ENCODE measurements around the gene ALDOA. TPM values are rescaled to one million over a fixed set of nuclear protein-coding genes. Genes with fewer than 3 reads are reported as not detected.
A peak's percentile ranks its signal among the peaks of the same experiment; 100 is the strongest.

Gene ALDOA
- total and polyA plus RNA-seq, 9 of the 15 experiments (the other 6 are each of a cell fraction or from before 2014, with no cell fraction given), result 311 to 2,224 (median 1,293) TPM

DNA sequence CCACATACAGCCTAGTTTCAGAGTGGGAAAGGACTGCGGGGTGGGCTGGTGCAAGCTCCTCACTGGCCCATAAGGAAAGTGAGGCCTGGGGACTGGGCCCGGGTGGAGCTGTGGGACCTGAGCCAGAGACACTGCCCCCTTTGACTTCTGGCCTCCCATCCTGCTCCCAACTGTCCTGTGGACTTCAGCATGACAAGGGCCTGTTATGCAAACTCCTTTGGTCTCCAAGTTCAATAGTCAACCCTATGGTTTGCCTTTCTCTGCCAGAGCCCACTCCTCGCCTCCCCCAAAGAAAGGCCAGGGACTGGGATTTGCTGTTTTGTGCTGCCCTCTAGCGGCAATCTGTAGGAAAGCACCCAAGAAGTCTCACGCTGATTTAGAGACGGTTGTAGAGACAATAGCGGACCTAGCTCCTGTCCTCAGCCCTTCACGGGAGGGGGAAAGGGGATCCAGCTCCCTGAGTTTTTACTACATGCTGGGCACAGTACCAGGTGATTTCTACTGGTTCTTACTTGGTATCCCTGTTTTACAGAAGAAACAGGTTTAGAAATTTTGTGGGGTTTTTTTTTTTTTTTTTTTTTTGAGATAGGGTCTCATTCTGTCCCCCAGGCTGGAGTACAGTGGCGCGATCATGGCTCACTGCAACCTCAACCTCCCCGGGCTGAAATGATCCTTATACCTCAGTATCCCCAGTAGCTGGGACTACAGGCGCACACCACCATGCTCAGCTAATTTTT is 33.3 kb upstream of the ALDOA start (continued):
- TF ChIP-seq, protein P1, sequence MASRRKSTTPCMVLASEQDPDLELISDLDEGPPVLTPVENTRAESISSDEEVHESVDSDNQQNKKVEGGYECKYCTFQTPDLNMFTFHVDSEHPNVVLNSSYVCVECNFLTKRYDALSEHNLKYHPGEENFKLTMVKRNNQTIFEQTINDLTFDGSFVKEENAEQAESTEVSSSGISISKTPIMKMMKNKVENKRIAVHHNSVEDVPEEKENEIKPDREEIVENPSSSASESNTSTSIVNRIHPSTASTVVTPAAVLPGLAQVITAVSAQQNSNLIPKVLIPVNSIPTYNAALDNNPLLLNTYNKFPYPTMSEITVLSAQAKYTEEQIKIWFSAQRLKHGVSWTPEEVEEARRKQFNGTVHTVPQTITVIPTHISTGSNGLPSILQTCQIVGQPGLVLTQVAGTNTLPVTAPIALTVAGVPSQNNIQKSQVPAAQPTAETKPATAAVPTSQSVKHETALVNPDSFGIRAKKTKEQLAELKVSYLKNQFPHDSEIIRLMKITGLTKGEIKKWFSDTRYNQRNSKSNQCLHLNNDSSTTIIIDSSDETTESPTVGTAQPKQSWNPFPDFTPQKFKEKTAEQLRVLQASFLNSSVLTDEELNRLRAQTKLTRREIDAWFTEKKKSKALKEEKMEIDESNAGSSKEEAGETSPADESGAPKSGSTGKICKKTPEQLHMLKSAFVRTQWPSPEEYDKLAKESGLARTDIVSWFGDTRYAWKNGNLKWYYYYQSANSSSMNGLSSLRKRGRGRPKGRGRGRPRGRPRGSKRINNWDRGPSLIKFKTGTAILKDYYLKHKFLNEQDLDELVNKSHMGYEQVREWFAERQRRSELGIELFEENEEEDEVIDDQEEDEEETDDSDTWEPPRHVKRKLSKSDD (conservative IDR thresholded peaks at IDR 0.05; ENCODE audit: low read length), result 0 out of 2 replicates have a peak, but pooled peaks have one; percentile 65
- TF ChIP-seq, protein P2, sequence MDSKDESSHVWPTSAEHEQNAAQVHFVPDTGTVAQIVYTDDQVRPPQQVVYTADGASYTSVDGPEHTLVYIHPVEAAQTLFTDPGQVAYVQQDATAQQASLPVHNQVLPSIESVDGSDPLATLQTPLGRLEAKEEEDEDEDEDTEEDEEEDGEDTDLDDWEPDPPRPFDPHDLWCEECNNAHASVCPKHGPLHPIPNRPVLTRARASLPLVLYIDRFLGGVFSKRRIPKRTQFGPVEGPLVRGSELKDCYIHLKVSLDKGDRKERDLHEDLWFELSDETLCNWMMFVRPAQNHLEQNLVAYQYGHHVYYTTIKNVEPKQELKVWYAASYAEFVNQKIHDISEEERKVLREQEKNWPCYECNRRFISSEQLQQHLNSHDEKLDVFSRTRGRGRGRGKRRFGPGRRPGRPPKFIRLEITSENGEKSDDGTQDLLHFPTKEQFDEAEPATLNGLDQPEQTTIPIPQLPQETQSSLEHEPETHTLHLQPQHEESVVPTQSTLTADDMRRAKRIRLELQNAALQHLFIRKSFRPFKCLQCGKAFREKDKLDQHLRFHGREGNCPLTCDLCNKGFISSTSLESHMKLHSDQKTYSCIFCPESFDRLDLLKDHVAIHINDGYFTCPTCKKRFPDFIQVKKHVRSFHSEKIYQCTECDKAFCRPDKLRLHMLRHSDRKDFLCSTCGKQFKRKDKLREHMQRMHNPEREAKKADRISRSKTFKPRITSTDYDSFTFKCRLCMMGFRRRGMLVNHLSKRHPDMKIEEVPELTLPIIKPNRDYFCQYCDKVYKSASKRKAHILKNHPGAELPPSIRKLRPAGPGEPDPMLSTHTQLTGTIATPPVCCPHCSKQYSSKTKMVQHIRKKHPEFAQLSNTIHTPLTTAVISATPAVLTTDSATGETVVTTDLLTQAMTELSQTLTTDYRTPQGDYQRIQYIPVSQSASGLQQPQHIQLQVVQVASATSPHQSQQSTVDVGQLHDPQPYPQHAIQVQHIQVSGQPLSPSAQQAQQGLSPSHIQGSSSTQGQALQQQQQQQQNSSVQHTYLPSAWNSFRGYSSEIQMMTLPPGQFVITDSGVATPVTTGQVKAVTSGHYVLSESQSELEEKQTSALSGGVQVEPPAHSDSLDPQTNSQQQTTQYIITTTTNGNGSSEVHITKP (IDR thresholded peaks at IDR 0.05; ENCODE audit: partially characterized antibody), result peak; percentile 25
- TF ChIP-seq CC2D1A (IDR thresholded peaks at IDR 0.05), result 0 out of 2 replicates have a peak, but pooled peaks have one; percentile 47
- 0 out of 2 replicates have a peak, but pooled peaks have one; percentile 21 for TF ChIP-seq HCFC1 (IDR thresholded peaks at IDR 0.05; ENCODE audit: low read depth, low read length)
- TF ChIP-seq ZNF766 (CRISPR knock-in tag; conservative IDR thresholded peaks at IDR 0.05), result no peak
- TF ChIP-seq RB1 (IDR thresholded peaks at IDR 0.05; ENCODE audit: low read depth), result peak; percentile 71
- TF ChIP-seq RAD21 (CRISPR knock-in tag; conservative IDR thresholded peaks at IDR 0.05 in 1 of 2, IDR thresholded peaks at IDR 0.05 in 1 of 2), result peak; percentile 64 to 90
- no peak for TF ChIP-seq MEF2A (IDR thresholded peaks at IDR 0.05; ENCODE audit: control insufficient read depth, low read depth, low read length)
- 0 out of 2 replicates have a peak, but pooled peaks have one; percentile 36 for TF ChIP-seq NFIC (IDR thresholded peaks at IDR 0.05)
- TF ChIP-seq, protein P3, sequence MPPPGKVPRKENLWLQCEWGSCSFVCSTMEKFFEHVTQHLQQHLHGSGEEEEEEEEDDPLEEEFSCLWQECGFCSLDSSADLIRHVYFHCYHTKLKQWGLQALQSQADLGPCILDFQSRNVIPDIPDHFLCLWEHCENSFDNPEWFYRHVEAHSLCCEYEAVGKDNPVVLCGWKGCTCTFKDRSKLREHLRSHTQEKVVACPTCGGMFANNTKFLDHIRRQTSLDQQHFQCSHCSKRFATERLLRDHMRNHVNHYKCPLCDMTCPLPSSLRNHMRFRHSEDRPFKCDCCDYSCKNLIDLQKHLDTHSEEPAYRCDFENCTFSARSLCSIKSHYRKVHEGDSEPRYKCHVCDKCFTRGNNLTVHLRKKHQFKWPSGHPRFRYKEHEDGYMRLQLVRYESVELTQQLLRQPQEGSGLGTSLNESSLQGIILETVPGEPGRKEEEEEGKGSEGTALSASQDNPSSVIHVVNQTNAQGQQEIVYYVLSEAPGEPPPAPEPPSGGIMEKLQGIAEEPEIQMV (tag; conservative IDR thresholded peaks at IDR 0.05; ENCODE audit: low read depth), result no peak
- no peak for TF ChIP-seq ZNF586 (CRISPR knock-in tag; conservative IDR thresholded peaks at IDR 0.05)

All from K562 (cell line).